Psoas muscle (tissue), 8 donors: ENCODE data around the gene UROS. TPM values are rescaled to one million over a fixed set of nuclear protein-coding genes. Genes with fewer than 3 reads are reported as not detected.

Experiments used
- ATAC-seq, 4 donors: fragments of 200-7000 bp; cut with Tn5 transposase; one replicate each; pipeline ENCODE4 v1.9.1; 2020; ENCODE audit warnings: moderate library complexity in 3 of 4, mild to moderate bottlenecking in 2 of 4
- DNase-seq, 2 donors: peaks; one replicate each; pipeline ENCODE4 v3.0.0-alpha.2; 2020
- H3K27ac ChIP-seq: fragments of 200-600 bp; one replicate; pipeline ENCODE4 v1.8.0; 2022
- H3K27me3 ChIP-seq, 3 donors: fragments of 200-600 bp in 1 of 3; one replicate each; pipeline versions ENCODE4 v1.6.1 to v1.8.0; 2013 to 2022; ENCODE audit warnings: low read length in 2 of 3, mild to moderate bottlenecking in 2 of 3, moderate library complexity in 1 of 3; ENCODE audit not compliant: insufficient read depth in 3 of 3
- H3K36me3 ChIP-seq, 2 donors: fragments of 200-600 bp in 1 of 2; one replicate each; pipeline versions ENCODE4 v1.6.1 to v1.8.0; 2013 to 2022; ENCODE audit warnings: low read depth in 1 of 2, mild to moderate bottlenecking in 1 of 2, moderate library complexity in 1 of 2; ENCODE audit not compliant: insufficient read depth in 1 of 2
- H3K4me1 ChIP-seq: fragments of 200-600 bp; one replicate; pipeline ENCODE4 v1.8.0; 2022
- H3K4me3 ChIP-seq: fragments of 200-600 bp; one replicate; pipeline ENCODE4 v1.8.0; 2022; ENCODE audit warnings: mild to moderate bottlenecking
- H3K9me3 ChIP-seq: fragments of 200-600 bp; one replicate; pipeline ENCODE4 v1.8.0; 2022
- CTCF ChIP-seq: fragments of 200-600 bp; IDR thresholded peaks from one replicate; pipeline ENCODE4 v1.8.0; 2022; ENCODE audit warnings: antibody characterized with exemption
- WGBS, 3 donors: extraction: QIAGEN DNeasy Blood & Tissue Kit; methylation state at CpG; one replicate each; pipeline versions ENCODE4 v1.1.6 to v1.1.7; 2013; 5-methylcytosine and 5-hydroxymethylcytosine counted together
- intact Hi-C, 2 donors: fragments of 100-400 bp; cut with DNase I; formaldehyde crosslinking; loops; one replicate each; pipeline versions ENCODE4 v1.11.0 to v1.14.2; 2022
- polyA plus RNA-seq, 3 donors: library from polyadenylated mRNA; stranded (reverse); fragments of 200-250 nt; gene quantifications; one replicate each; pipeline ENCODE4 v1.2.3, GENCODE V29; 2013
- total RNA-seq, 4 donors: library from RNA; stranded (reverse); fragmentation: NEBNext Ultra II Directional in 2 of 4; extraction: Animal tissue kit (Norgen Biotek cat#: 25700) in 2 of 4; gene quantifications; one replicate each; pipeline versions ENCODE4 v1.2.1 to v1.2.4, GENCODE V29; 2021 to 2023
- donor health status: healthy with polysubstance abuse.
- donor health status: DM: no; HTN: no; CAD: no; lungs with moderate emphysema.
- donor health status: Bipolar disorder and iron deficiency.
- donor health status: healthy.
- donor health status: DM: yes; HTN: yes; CAD: no.
- donor health status: DM: no; HTN: no; CAD: no.
- donor health status: DM: no; HTN: no; CAD: no.
- donor health status: DM: yes; HTN: yes; CAD: no.

Gene UROS
- total and polyA plus RNA-seq, 7 donors: 39.6 to 73.6 (median 52.6) TPM

GRCh38 chr10:125775491-125776106, 47.5 kb downstream of the UROS start, which contains the start of gene MMP21:
Gene MMP21, minus strand, starts transcription at chr10:125775821. Its CDS starts 0 bp downstream, at chr10:125775821.
- no peak for ATAC-seq
- Histone ChIP-seq H3K27me3 (no peaks in the 10 kb centered on the region), H3K36me3 (no peaks in the 10 kb centered on the region)

GRCh38 chr10:125774581-125775191, 48.4 kb downstream of the UROS start:
- peak in 1 of 4 donors; percentile 35 for ATAC-seq
- no peaks in the 10 kb centered on the region for H3K4me1 ChIP-seq
- no peak for DNase-seq
- H3K27ac ChIP-seq: no peak overlapping the region
- TF ChIP-seq CTCF: no peak
- H3K36me3 ChIP-seq: no peaks in the 10 kb centered on the region
- no peaks in the 10 kb centered on the region for H3K27me3 ChIP-seq
- no peaks in the 10 kb centered on the region for H3K9me3 ChIP-seq
- intact Hi-C loops: no loop called here
- no peak overlapping the region for H3K4me3 ChIP-seq
- 93 to 94% (median 93%) methylated on average over 28 to 32 of the region's 32 CpGs for WGBS, 3 donors

More at GRCh38 chr10:125775491-125776106, 47.5 kb downstream of the UROS start, which contains the start of gene MMP21:
- WGBS, 3 donors: 92 to 94% (median 93%) methylated on average over 25 to 26 of the region's 26 CpGs
- no peaks in the 10 kb centered on the region for H3K4me1 ChIP-seq
- H3K27ac ChIP-seq: no peak within 1 kb of the TSS
- intact Hi-C loops: no loop called here
- no peak for DNase-seq
- no peak for TF ChIP-seq CTCF
- H3K9me3 ChIP-seq: no peaks in the 10 kb centered on the region
- H3K4me3 ChIP-seq: no peak within 1 kb of the TSS

GRCh38 chr10:125773687-125774543, 49.1 kb downstream of the UROS start:
- Histone ChIP-seq H3K4me1 (no peaks in the 10 kb centered on the region), H3K9me3 (no peaks in the 10 kb centered on the region), H3K4me3 (peak overlapping the region; percentile 34), H3K27me3 (no peaks in the 10 kb centered on the region), H3K27ac (no peak overlapping the region), H3K36me3 (peaks cover 0 to 3% of the 10 kb centered on the region in 2 donors)
- ATAC-seq: no peak
- TF ChIP-seq CTCF: no peak
- WGBS, 3 donors: 83 to 89% (median 83%) methylated on average over 48 to 75 of the region's 75 CpGs
- DNase-seq: no peak
- intact Hi-C loops: no loop called here

- DNase-seq (no peak), ATAC-seq (no peak)
- 91 to 94% (median 93%) methylated on average over 10 to 11 of the region's 11 CpGs for WGBS, 3 donors
- Histone ChIP-seq H3K36me3 (peaks cover 0 to 3% of the 10 kb centered on the region in 2 donors), H3K4me3 (no peak overlapping the region), H3K27ac (no peak overlapping the region), H3K4me1 (no peaks in the 10 kb centered on the region), H3K9me3 (no peaks in the 10 kb centered on the region), H3K27me3 (no peaks in the 10 kb centered on the region)
- TF ChIP-seq CTCF: no peak
- intact Hi-C loops: no loop called here
These were observed 50.2 kb downstream of the UROS start for GRCh38 chr10:125772864-125773180.
